HG03432 (cell line): ENCODE measurements around the gene ABCC1.

Experiments used
- ATAC-seq: cut with Tn5 transposase; IDR thresholded peaks from one replicate; pipeline ENCODE4 v1.9.1; 2021; ENCODE audit warnings: mild to moderate bottlenecking, moderate library complexity; ENCODE audit not compliant: unreplicated experiment

The ABCC1 gene

GRCh38 chr16:16042076-16042475, 92.7 kb downstream of the ABCC1 start:
- ATAC-seq = no peak

- no peak for ATAC-seq
Measured at GRCh38 chr16:16045296-16045695, 95.9 kb downstream of the ABCC1 start.

GRCh38 chr16:16045879-16046278, 96.5 kb downstream of the ABCC1 start:
- no peak for ATAC-seq

- ATAC-seq = no peak
Measured at GRCh38 chr16:16047761-16048160, 98.3 kb downstream of the ABCC1 start.

GRCh38 chr16:16048904-16049582, 99.6 kb downstream of the ABCC1 start:
- ATAC-seq = no peak

- ATAC-seq = no peak
Measured at GRCh38 chr16:16050106-16050505, 100.7 kb downstream of the ABCC1 start.

GRCh38 chr16:16051132-16051531, 101.7 kb downstream of the ABCC1 start:
- ATAC-seq = no peak

GRCh38 chr16:16052916-16053315, 103.5 kb downstream of the ABCC1 start:
- ATAC-seq = no peak

- ATAC-seq = no peak
Measured at GRCh38 chr16:16057102-16057501, 107.7 kb downstream of the ABCC1 start.

GRCh38 chr16:16059160-16059559, 109.7 kb downstream of the ABCC1 start:
- ATAC-seq = no peak

GRCh38 chr16:16059895-16060590, 110.6 kb downstream of the ABCC1 start:
- ATAC-seq = no peak

GRCh38 chr16:16062023-16062937, 112.9 kb downstream of the ABCC1 start:
- no peak for ATAC-seq

GRCh38 chr16:16063683-16064082, 114.3 kb downstream of the ABCC1 start:
- ATAC-seq = no peak

- no peak for ATAC-seq
Measured at GRCh38 chr16:16064874-16065384, 115.5 kb downstream of the ABCC1 start.

GRCh38 chr16:16067127-16067526, 117.7 kb downstream of the ABCC1 start:
- ATAC-seq = no peak

GRCh38 chr16:16071631-16072244, 122.3 kb downstream of the ABCC1 start:
- ATAC-seq = no peak

GRCh38 chr16:16073001-16073545, 123.7 kb downstream of the ABCC1 start:
- ATAC-seq = no peak

GRCh38 chr16:16073891-16074881, 124.8 kb downstream of the ABCC1 start:
- ATAC-seq = no peak
